Occipital lobe (tissue), 2 donors: Measurements from ENCODE around the gene XPNPEP3. TPM values are rescaled to one million over a fixed set of nuclear protein-coding genes. Genes with fewer than 3 reads are reported as not detected.

Experiments used
- DNase-seq: peaks from one replicate; lab custom pipeline; 2025; lab: John Stamatoyannopoulos, UW
- total RNA-seq: library from RNA; depleted of rRNA; stranded (reverse); fragments of >200 nt; gene quantifications from one replicate; pipeline ENCODE4 v1.2.3, GENCODE V29; 2014

XPNPEP3 gene
- total RNA-seq, 1 donor from 2014 or later, result 6.4 TPM

DNA sequence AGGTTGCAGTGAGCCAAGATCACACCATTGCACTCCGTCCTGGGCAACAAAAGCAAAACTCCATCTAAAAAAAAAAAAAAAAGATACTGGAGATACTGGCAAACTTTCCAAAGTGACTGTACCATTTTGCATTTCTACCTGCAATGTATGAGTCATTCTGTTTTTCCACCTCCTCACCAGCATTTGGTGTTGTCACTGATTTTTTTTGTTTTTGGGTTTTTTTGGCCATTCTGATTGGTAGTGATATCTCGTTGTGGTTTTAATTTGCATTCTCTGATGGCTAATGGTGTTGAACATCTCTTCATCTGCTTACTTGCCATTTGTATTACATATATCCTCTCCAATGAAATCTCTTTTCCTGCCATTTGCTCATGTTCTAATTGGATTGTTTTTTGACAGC is 82.3 kb downstream of the XPNPEP3 start:
- no peak for DNase-seq

DNA sequence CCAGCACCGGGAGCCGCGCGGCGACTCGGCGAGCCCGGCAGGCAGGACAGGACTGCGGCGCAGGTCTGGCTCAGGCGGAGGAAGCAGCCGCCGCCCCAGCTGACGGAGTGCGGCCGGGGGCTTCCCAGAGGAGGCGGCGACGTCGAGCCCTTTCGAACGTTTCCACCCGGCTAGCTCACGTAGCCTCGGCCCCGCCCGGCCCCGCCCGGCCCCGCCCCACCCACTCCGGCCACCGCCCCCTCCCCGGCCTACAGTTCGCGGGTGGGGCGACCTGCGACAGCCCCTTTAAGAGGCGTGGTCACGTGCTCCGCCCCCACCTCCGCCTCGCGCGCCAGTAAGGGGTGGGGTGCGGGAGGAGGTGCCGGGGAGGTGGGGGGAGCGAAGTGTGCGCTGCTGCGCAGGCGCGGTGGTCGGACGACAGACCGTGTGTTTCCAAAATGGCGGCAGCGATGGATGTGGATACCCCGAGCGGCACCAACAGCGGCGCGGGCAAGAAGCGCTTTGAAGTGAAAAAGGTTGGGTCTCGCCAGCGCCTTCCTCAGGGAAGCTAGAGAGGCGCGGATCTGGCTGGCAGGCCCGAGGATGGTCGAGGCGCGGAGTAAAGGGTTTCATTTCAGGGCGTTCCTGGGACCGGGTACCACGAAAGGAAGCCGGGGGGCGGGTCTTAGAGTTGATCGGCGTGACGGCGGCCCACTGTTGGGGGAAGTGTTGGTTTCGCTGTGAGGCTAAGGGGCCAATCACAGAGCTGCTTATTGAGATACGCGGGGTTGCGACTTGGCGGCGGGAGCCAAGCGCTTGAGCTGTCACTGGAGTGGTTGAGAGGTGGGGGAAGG is 94.2 kb downstream of the XPNPEP3 start, which contains the start of gene RBX1:
Gene RBX1, plus strand, starts transcription at position 417 of the 833 bp plus-strand sequence. Its CDS starts 21 bp downstream, at position 438.
- DNase-seq, result peak; percentile 95

DNA sequence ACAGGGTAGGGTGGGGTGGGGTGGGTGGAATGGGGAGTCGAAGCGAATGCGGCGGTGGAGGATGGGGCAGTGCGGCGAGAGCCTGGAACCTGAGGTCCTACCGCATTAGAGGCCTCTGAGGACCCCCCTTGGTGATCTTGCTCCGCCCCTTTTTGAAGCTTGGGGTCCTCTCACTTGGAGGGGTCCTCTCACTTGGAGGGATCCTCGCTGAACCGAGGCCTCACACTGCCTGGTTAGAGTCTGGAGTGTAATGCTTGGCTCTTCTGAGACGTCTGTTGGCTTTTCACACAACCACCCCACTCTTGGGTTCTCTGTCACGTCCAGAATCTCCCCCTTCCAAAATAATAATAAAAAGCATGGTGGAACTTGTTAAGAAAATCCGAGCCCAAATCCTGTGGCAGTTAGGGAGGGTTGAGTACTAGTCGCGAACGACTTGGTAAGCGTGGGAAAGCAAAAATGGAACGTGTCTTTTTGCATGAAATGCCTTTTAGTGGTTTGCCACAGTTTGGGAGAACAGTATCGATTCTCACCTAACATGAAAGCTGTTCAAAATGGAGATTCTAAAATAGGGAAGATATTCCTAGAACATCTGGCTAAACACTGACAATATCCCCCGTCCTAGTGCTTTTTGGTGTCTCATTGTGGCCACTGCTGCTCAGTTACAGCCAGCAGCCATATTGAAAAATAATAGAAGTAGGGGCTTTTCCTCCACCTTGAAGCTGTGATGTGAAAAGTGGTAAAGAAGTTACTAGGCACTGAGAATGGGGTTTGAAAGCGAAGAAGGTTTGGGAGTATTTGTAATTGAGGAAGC is 95.1 kb downstream of the XPNPEP3 start:
- DNase-seq, result no peak

DNA sequence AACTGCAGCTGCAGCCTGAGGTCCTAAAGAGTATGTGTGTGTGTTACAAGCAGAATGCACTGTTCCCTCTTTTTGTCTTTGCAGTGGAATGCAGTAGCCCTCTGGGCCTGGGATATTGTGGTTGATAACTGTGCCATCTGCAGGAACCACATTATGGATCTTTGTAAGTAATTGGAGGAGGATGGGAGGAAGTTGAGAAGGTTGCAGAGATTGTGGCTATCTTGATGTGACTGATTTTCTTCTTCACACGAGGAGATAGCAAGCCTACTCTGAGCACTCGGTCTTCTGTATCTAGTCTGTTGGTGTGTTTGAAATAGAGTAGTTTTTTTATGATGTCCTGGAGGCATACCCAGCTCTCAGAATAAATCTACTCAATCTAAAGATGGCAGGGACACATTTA is 96.5 kb downstream of the XPNPEP3 start:
- DNase-seq, result no peak

DNA sequence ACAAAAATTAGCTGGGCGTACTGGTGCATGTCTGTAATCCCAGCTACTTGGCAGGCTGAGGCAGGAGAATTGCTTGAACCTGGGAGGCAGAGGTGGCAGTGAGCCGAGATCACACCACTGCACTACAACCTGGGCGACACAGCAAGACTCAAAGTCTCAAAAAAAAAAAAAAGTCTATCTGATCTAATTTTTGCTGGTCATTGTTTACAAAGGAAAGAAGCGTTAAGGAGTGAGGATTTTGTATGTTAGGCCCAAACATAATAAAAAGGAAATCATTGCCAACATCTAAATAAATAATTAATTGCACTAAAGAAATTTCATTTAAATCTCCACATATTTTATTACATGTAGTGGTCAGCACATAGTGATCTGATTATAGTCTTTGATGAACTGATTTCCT is 97.2 kb downstream of the XPNPEP3 start:
- no peak for DNase-seq

DNA sequence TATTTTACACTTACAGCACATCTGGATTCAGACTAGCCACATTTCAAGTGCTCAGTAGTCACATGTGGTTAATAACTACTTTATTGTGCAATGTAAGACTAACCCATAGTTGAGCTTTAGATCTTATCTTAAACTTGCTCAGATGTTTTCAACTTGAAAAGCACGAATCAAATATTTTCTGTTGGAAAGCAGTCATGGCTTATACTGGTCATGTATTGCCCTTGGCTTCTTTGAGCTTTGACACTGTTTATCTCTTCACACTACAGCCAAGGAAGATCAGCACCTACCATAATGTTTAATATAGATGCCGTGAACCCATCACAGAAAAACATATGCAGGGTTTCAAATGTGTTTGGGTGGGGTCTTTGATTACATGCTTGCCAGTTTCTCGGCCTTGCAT is 98.6 kb downstream of the XPNPEP3 start:
- no peak for DNase-seq

DNA sequence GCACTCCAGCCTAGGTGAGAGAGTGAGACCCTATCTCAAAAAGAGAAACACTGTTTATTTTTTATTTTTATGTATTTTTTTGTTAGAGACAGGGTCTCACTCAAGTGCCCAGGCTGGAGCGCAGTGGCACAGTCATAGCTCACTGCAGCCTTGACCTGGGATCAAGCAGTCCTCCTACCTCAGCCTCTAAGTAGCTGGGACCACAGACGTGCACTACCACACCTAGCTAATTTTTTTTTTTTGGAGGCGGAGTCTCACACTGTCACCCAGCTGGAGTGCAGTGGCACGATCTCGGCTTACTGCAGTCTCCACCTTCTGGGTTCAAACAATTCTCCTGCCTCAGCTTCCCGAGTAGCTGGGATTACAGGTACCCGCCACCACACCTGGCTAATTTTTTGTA is 100.7 kb downstream of the XPNPEP3 start:
- no peak for DNase-seq

DNA sequence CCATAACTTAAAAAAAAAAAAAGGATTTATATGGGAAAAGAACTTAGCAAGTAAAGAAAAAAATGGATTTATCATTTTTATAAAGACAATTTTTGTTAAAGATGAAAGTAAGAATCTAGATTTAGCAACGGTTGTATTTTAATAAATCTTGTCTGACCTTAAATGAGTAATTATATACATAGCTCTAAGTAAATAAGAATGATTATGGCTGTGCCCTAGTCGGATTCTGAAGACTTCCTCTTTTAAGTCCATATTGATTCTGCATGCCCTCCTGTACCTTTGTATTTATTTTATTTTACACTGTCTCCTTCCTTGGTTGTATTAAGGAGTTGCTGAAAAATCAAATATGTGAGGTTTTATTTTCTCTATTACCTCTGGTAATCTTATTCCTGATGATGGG is 101.4 kb downstream of the XPNPEP3 start:
- no peak for DNase-seq

DNA sequence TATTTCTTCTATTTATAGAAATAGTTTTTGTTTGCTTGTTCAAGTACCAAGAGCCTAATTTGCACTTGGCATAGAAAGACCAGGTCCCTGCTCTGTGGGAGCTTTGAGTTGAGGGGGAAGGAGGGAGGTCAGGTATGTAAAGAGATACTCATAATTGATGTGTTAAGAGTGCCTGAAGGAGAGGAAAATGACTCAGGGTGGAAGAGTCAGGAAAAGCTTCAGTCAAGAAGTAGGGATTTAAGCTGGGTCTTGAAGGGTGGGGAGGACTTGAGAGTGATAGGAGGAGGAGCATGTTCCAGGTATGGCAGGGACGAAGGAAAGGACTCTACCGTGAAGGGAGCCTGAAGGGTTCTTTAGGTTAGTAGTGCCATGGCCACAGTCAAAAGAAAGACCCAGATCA is 103.2 kb downstream of the XPNPEP3 start:
- no peak for DNase-seq

DNA sequence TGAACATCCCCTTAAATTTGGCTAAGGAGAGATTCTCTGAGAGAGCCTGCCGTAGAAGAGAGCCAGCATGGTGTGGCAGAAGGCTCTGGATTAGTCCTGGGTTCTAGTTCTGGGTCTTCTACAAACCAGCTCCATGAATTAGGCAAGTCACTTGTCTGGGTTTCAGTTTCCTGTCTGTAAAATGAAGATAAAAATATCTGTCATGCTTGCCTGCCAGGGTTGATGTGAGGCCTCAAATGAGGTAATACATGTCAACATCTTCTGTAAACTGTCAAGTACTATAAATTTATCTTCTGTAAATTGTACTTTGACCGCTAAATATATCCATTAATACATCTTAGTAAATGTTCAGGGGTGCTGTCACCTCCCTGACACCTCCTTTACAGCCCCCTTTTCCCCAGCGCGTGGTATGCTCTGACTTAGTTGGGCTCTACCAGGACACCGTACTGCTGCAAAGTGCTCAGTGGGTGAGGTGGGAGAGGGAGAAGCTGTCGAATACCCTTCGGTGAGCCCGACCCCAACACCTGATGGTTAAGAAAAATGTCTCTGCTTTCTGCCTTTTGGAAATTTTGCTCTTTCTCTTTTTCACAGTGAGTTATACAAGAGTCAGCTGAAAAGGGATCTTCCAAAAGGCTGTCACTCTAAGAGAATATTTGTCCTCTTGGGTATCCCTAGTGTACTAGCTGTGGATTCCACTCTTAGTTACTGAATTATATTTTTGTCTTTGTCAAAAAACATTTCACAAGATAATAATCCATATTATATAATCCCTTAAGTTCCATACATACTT is 109.2 kb downstream of the XPNPEP3 start:
- DNase-seq, result no peak

DNA sequence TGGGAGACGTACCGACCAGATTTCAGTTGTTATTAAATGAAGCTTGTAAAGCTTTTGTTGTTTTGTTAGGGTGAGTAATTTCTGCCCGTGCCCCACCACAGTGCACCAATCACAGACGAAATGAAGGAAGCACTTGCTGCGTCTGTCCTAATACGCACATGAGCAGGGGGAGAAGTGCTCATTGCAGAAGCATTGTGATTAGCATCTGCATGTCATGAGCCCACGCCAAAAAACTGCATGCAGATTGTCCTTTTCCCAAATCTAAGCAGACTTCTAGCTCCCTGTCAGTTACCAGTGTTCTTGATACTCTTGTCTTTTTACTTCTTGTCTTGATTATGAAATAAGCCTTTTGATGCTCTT is 109.8 kb downstream of the XPNPEP3 start:
- DNase-seq, result no peak

DNA sequence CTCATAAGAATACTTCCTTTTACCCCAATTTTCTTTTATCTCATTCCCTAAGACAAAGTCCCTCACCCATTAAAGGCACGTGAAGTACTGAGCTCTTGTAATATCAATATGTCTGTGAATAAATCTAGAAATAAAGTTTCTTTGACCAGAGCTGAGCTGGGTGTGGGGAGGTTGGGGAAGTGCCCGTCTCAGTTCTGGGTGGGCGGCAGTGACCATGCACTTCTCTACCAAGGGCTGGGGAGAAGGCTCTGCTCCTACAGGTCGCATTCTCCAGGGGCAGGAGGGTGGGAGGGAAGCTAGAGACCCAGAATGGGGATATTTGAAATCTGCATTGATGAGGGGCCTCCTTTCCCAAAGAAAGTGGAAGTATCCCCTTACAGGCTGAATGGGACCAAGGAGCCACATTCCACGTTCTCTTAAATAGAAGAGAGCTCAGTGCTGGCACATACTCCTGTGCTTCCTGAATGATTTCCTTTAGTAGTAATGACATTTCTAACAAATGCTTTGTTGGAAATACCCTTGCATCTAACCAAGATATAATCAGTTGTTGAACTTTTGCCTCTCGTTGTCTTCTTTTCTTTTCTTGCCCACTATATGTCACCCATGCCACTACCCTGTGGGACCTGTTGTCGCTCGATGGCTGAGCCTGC is 110.3 kb downstream of the XPNPEP3 start:
- DNase-seq, result no peak

DNA sequence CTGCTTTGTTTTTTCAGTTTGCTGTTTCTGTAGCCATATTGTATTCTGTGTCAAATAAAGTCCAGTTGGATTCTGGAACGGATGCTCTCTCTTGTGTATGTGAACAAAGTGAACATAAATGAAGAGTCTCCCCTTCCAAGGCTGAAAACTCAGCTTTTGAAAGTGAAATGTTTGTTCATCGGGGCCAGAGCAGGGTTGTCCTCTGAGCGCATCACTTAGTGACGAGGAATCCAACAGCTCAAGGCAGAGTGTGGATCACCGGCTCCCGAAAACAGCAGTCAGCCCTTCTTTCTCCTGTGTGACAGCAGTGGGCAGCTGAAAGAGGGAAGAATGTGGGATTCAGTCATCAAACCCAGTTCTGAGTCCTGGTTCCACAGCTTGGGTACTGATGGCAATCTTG is 115.6 kb downstream of the XPNPEP3 start:
- no peak for DNase-seq

DNA sequence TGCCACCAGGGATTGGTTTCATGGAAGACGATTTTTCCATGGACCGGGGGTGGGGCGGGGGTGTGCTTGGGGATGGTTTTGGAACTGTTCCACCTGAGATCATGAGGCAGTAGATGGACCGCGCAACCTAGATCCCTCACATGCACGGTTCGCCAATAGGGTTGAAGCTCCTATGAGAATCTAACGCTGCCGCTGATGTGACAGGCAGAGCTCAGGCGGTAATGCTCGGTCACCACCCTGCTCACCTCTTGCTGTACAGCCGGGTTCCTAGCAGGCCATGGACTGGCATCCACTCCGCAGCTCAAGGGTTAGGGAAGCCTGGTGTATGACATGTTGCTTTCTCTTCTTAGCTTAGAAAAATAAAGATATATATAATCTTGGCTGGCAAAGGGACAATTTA is 116.2 kb downstream of the XPNPEP3 start:
- DNase-seq, result no peak

DNA sequence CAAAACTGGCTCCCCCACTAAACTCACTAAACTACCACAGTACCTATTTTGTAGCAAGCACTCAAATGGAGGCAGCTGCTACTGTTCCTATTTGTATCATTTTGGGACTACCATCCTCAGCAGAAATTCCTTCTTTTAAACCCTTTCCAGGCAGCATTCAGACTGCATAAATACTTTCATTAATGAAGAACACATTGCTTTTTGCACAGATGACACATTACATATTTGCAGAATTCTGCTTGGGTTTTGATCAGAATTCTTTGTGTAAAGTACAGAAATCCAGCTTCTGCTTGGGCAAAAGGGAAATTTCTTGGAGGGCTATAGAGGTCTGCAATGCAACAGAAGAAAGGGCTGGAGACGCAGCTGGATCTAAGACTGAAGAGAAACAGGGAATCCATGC is 118.4 kb downstream of the XPNPEP3 start:
- no peak for DNase-seq

DNA sequence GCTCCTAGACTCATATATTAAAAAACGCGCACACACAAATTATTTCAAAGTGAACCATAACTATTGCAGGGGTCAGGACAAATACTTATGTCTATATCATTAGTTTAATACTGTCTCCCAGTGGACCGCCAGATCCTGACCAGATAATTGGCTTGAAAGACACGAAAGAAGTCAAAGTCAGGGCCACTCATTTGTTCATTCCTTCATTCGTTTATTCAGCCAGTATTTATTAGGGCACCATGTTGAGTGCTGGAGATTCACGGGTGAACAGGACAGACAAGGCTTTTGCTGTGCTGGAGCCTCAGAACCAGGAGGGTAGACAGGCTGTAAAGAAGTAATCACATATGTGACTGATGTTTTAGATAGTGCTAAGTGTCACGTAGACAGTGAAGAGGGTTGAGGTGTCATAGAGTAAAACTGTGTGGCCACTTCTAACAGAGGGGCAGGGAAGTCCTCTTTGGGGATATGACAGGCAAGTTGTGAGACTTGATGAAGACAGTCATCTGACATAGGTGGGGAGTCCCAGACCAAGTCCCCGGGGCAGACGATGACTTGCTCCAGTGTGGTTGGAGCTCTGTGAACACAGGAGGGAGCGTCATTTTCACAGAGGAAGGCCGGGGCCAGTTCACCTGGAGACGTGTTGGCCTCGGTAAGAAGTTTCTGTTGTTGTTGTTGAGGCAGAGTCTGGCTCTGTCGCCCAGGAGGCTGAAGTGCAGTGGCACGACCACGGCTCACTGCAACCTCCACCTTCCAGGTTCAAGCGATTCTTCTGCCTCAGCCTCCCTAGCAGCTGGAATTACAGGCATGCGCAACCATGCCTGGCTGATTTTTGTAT is 120.1 kb downstream of the XPNPEP3 start:
- no peak for DNase-seq

DNA sequence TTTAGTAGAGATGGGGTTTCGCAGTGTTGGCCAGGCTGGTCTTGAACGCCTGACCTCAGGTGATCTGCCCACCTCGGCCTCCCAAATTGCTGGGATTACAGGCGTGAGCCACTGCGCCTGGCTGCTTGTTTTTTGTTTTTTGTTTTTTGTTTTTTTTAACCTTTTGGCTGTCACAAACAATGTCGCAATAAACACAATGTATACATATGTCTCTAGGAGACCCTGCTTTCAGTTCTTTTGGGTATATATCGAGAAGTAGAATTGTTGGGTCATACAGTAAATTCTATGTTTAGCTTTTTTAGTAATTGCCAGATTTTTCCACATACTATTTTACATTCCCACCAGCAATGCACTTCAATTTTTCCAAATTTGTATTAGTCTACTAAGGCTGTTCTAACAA is 122.2 kb downstream of the XPNPEP3 start:
- DNase-seq, result no peak

DNA sequence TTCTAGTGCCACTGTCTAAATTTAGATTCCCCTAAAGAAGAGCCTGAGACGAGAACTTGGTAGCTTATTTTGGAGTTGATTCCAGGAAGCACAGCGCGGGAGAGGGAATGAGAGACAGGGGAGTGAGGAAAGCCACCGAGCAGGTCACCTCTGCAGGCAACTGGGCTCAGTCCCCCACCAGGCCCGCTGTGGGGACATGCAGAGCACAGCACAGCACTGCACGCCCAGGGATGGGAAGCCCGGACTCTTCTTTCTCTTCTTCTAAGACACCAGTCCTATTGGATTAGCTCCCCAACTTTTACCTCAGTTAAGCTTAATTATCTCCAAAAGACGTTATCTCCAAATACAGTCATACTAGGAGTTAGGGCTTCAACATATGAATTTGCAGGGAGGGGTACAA is 122.9 kb downstream of the XPNPEP3 start:
- DNase-seq, result no peak
